Left ventricle myocardium inferior (tissue), 1 donor: ENCODE results near the gene CDC42BPA. TPM values are rescaled to one million over a fixed set of nuclear protein-coding genes. Genes with fewer than 3 reads are reported as not detected.
A peak's percentile ranks its signal among the peaks of the same experiment; 100 is the strongest.

Source experiments
- DNase-seq: peaks from one replicate; pipeline ENCODE4 v3.0.0-alpha.2; 2020
- H3K27ac ChIP-seq: fragments of 200-600 bp; replicated peaks from 2 replicates; pipeline ENCODE4 v1.8.0; 2021
- H3K27me3 ChIP-seq: fragments of 200-600 bp; 2 replicates; pipeline ENCODE4 v1.8.0; 2021; ENCODE audit warnings: low read depth
- H3K36me3 ChIP-seq: fragments of 200-600 bp; 2 replicates; pipeline ENCODE4 v1.8.0; 2021
- H3K4me1 ChIP-seq: fragments of 200-600 bp; 2 replicates; pipeline ENCODE4 v1.8.0; 2021
- H3K4me3 ChIP-seq: fragments of 200-600 bp; 2 replicates; pipeline ENCODE4 v1.8.0; 2021; ENCODE audit warnings: mild to moderate bottlenecking, moderate library complexity
- H3K9me3 ChIP-seq: fragments of 200-600 bp; replicated peaks from 2 replicates; pipeline ENCODE4 v1.8.0; 2021
- CTCF ChIP-seq: fragments of 200-600 bp; IDR thresholded peaks from 2 replicates; pipeline ENCODE4 v1.8.0; 2021; ENCODE audit warnings: antibody characterized with exemption, mild to moderate bottlenecking, borderline replicate concordance
- intact Hi-C: fragments of 100-400 bp; cut with micrococcal nuclease; formaldehyde crosslinking; loops from one replicate; pipeline ENCODE4 v1.11.0; 2022
- total RNA-seq: library from RNA; stranded (reverse); fragmentation: NEBNext Ultra II Directional; extraction: Animal tissue kit (Norgen Biotek cat#: 25700); gene quantifications from one replicate; pipeline ENCODE4 v1.2.1, GENCODE V29; 2021
- donor health status: DM: no; HTN: yes; CAD: no; lungs with severe emphysema.

CDC42BPA gene
- total RNA-seq, 1 donor from 2014 or later: 35.1 TPM

GRCh38 chr1:226971765-226972164 is 346.5 kb downstream of the CDC42BPA start:
- intact Hi-C loops: no loop called here
- TF ChIP-seq CTCF: no peak
- Histone ChIP-seq H3K9me3 (peaks cover 14% of the 10 kb centered on the region), H3K36me3 (peaks cover 43% of the 10 kb centered on the region), H3K27ac (peak overlapping the region; percentile 99), H3K27me3 (no peaks in the 10 kb centered on the region), H3K4me1 (peaks cover 83% of the 10 kb centered on the region), H3K4me3 (no peak overlapping the region)
- no peak for DNase-seq

- H3K27me3 ChIP-seq: no peaks in the 10 kb centered on the region
- peak overlapping the region; percentile 88 for H3K27ac ChIP-seq
- DNase-seq: no peak
- no peak for TF ChIP-seq CTCF
- H3K9me3 ChIP-seq: peaks cover 14% of the 10 kb centered on the region
- intact Hi-C loops: no loop called here
- H3K36me3 ChIP-seq: peaks cover 68% of the 10 kb centered on the region
- H3K4me1 ChIP-seq: peaks cover 86% of the 10 kb centered on the region
- H3K4me3 ChIP-seq: no peak overlapping the region
These were observed 350.6 kb downstream of the CDC42BPA start for GRCh38 chr1:226967665-226968064.

GRCh38 chr1:226966683-226967082 is 351.6 kb downstream of the CDC42BPA start:
- H3K36me3 ChIP-seq: peaks cover 64% of the 10 kb centered on the region
- no peak for DNase-seq
- no peak for TF ChIP-seq CTCF
- intact Hi-C loops: no loop called here
- no peak overlapping the region for H3K4me3 ChIP-seq
- peaks cover 86% of the 10 kb centered on the region for H3K4me1 ChIP-seq
- peaks cover 8% of the 10 kb centered on the region for H3K9me3 ChIP-seq
- H3K27ac ChIP-seq: peak overlapping the region; percentile 88
- no peaks in the 10 kb centered on the region for H3K27me3 ChIP-seq

- Histone ChIP-seq H3K9me3 (no peaks in the 10 kb centered on the region), H3K4me1 (peaks cover 93% of the 10 kb centered on the region), H3K27me3 (no peaks in the 10 kb centered on the region), H3K27ac (peak overlapping the region; percentile 88), H3K36me3 (peaks cover 56% of the 10 kb centered on the region), H3K4me3 (no peak overlapping the region)
- intact Hi-C loops: no loop called here
- DNase-seq: no peak
- TF ChIP-seq CTCF: no peak
These were observed 352.5 kb downstream of the CDC42BPA start for GRCh38 chr1:226965581-226966440.

GRCh38 chr1:226964611-226965486 is 353.4 kb downstream of the CDC42BPA start:
- Histone ChIP-seq H3K4me3 (no peak overlapping the region), H3K27me3 (no peaks in the 10 kb centered on the region), H3K27ac (peak overlapping the region; percentile 88), H3K9me3 (no peaks in the 10 kb centered on the region), H3K36me3 (peaks cover 46% of the 10 kb centered on the region), H3K4me1 (peaks cover 93% of the 10 kb centered on the region)
- no peak for DNase-seq
- no peak for TF ChIP-seq CTCF
- intact Hi-C loops: no loop called here
